WTC11 (cell line): ENCODE measurements around the gene SLC35F2. TPM values are rescaled to one million over a fixed set of nuclear protein-coding genes. Genes with fewer than 3 reads are reported as not detected.

Experiments
- ATAC-seq: fragments of 200-7000 bp; cut with Tn5 transposase; 2 replicates; pipeline ENCODE4 v1.10.0; 2021; ENCODE audit warnings: mild to moderate bottlenecking, moderate library complexity
- CTCF ChIA-PET: fragments of 300-600 bp; sonication (Branson Sonifier 250); formaldehyde crosslinking; loops from one replicate; lab custom pipeline; 2021; ENCODE audit warnings: antibody characterized with exemption; lab: Charles Lee
- POLR2A ChIA-PET: fragments of 350-600 bp; sonication (Branson Sonifier 250); formaldehyde crosslinking; loops from one replicate; lab custom pipeline; 2021; ENCODE audit warnings: antibody characterized with exemption; lab: Charles Lee
- DNase-seq: peaks from one replicate; pipeline ENCODE4 v3.0.0; 2021; ENCODE audit warnings: low spot score
- H3K27ac Mint-ChIP-seq: 2 replicates; pipeline ENCODE4 v1.8.0; 2021; ENCODE audit warnings: mixed read lengths
- H3K27me3 Mint-ChIP-seq: 2 replicates; pipeline ENCODE4 v1.8.0; 2021; ENCODE audit warnings: low read depth, mild to moderate bottlenecking, moderate library complexity, mixed read lengths
- H3K36me3 Mint-ChIP-seq: 2 replicates; pipeline ENCODE4 v1.8.0; 2021; ENCODE audit warnings: mixed read lengths
- H3K4me1 Mint-ChIP-seq: 2 replicates; pipeline ENCODE4 v1.8.0; 2022; ENCODE audit warnings: mixed read lengths
- H3K4me3 Mint-ChIP-seq: 2 replicates; pipeline ENCODE4 v1.8.0; 2021; ENCODE audit warnings: mild to moderate bottlenecking, moderate library complexity, mixed read lengths
- H3K9me3 Mint-ChIP-seq: 2 replicates; pipeline ENCODE4 v1.8.0; 2021; ENCODE audit warnings: mixed read lengths
- ATF2 ChIP-seq: sonication (generic); formaldehyde crosslinking; IDR thresholded peaks from 2 replicates; pipeline ENCODE4 v1.8.1; 2022; ENCODE audit warnings: low read depth, missing genetic modification reagents, borderline replicate concordance
- ATF6 ChIP-seq: sonication (generic); formaldehyde crosslinking; IDR thresholded peaks from 2 replicates; pipeline ENCODE4 v1.8.1; 2023; ENCODE audit warnings: mild to moderate bottlenecking, missing genetic modification reagents
- CREB1 ChIP-seq: sonication (generic); formaldehyde crosslinking; IDR thresholded peaks from 2 replicates; pipeline ENCODE4 v1.8.0; 2023; ENCODE audit warnings: mild to moderate bottlenecking, missing genetic modification reagents
- ESRRA ChIP-seq: sonication (generic); formaldehyde crosslinking; IDR thresholded peaks from 2 replicates; pipeline ENCODE4 v1.8.1; 2022; ENCODE audit warnings: mild to moderate bottlenecking, missing genetic modification reagents, borderline replicate concordance
- GTF2I ChIP-seq: fragments of 250-450 bp; sonication (Bioruptor Pico); conservative IDR thresholded peaks from 2 replicates; pipeline ENCODE4 v1.4.0; 2021; ENCODE audit warnings: mild to moderate bottlenecking
- KAT7 ChIP-seq: sonication (generic); formaldehyde crosslinking; IDR thresholded peaks from 2 replicates; pipeline ENCODE4 v1.8.1; 2023; ENCODE audit warnings: missing genetic modification reagents, mild to moderate bottlenecking, borderline replicate concordance
- NFYB ChIP-seq: sonication (generic); formaldehyde crosslinking; conservative IDR thresholded peaks from 2 replicates; pipeline ENCODE4 v1.8.0; 2022; ENCODE audit warnings: low read depth, missing genetic modification reagents
- NR3C1 ChIP-seq: sonication (generic); formaldehyde crosslinking; conservative IDR thresholded peaks from 2 replicates; pipeline ENCODE4 v1.8.1; 2023; ENCODE audit warnings: low read depth, mild to moderate bottlenecking, missing genetic modification reagents
- PRDM15 ChIP-seq: sonication (generic); formaldehyde crosslinking; IDR thresholded peaks from 2 replicates; pipeline ENCODE4 v1.8.0; 2022; ENCODE audit warnings: missing genetic modification reagents
- PREB ChIP-seq: sonication (generic); formaldehyde crosslinking; IDR thresholded peaks from 2 replicates; pipeline ENCODE4 v1.8.1; 2022; ENCODE audit warnings: mild to moderate bottlenecking, missing genetic modification reagents, moderate library complexity, borderline replicate concordance
- RELA ChIP-seq: sonication (generic); formaldehyde crosslinking; IDR thresholded peaks from 2 replicates; pipeline ENCODE4 v1.8.1; 2022; ENCODE audit warnings: missing genetic modification reagents, mild to moderate bottlenecking, borderline replicate concordance
- RORB ChIP-seq: fragments of 250-450 bp; sonication (Bioruptor Pico); IDR thresholded peaks from 2 replicates; pipeline ENCODE4 v1.9.0; 2021; ENCODE audit warnings: mild to moderate bottlenecking
- SMAD4 ChIP-seq: sonication (generic); formaldehyde crosslinking; IDR thresholded peaks from 2 replicates; pipeline ENCODE4 v1.8.0; 2022; ENCODE audit warnings: mild to moderate bottlenecking, missing genetic modification reagents
- SP1 ChIP-seq: sonication (generic); formaldehyde crosslinking; conservative IDR thresholded peaks from 2 replicates; pipeline ENCODE4 v1.8.1; 2022; ENCODE audit warnings: missing genetic modification reagents
- TEAD1 ChIP-seq: sonication (generic); formaldehyde crosslinking; IDR thresholded peaks from 2 replicates; pipeline ENCODE4 v1.8.0; 2022; ENCODE audit warnings: mild to moderate bottlenecking, missing genetic modification reagents
- TEAD4 ChIP-seq: sonication (generic); formaldehyde crosslinking; IDR thresholded peaks from 2 replicates; pipeline ENCODE4 v1.8.0; 2022; ENCODE audit warnings: mild to moderate bottlenecking, missing genetic modification reagents
- ZBTB21 ChIP-seq: sonication (generic); formaldehyde crosslinking; IDR thresholded peaks from 2 replicates; pipeline ENCODE4 v1.8.1; 2023; ENCODE audit warnings: mild to moderate bottlenecking, missing genetic modification reagents, borderline replicate concordance
- ZMAT4 ChIP-seq: fragments of 250-450 bp; sonication (Bioruptor Pico); IDR thresholded peaks from 2 replicates; pipeline ENCODE4 v1.9.0; 2021; ENCODE audit warnings: mild to moderate bottlenecking
- ZNF317 ChIP-seq: sonication (generic); formaldehyde crosslinking; IDR thresholded peaks from 2 replicates; pipeline ENCODE4 v1.8.1; 2023; ENCODE audit warnings: low read depth, mild to moderate bottlenecking, moderate library complexity, missing genetic modification reagents, borderline replicate concordance
- total RNA-seq: library from RNA; stranded (reverse); gene quantifications from 3 replicates; pipeline ENCODE4 v1.2.3, GENCODE V29; 2021

The SLC35F2 gene
- total RNA-seq, 1 experiment from 2014 or later = 27.1 TPM

GRCh38 chr11:107851704-107852310 is 6.8 kb downstream of the SLC35F2 start:
- H3K9me3 Mint-ChIP-seq = no peaks in the 10 kb centered on the region
- no peaks in the 10 kb centered on the region for H3K27me3 Mint-ChIP-seq
- H3K27ac Mint-ChIP-seq = no peak overlapping the region; the same call in 1 of the 2 replicates
- TF ChIP-seq PRDM15 (no peak), RELA (CRISPR knock-in tag) (no peak), ZNF317 (no peak), TEAD4 (CRISPR knock-in tag) (no peak)
- H3K36me3 Mint-ChIP-seq = no peaks in the 10 kb centered on the region
- ChIA-PET CTCF (no interaction called here), POLR2A (interaction anchor here (0.7 kb wide), 1 partner anchor 43 kb away, joined by 5 read pairs; no protein-coding TSS in a partner anchor)
- no peak; the same call in 1 of the 2 replicates for ATAC-seq
- no peak for DNase-seq
- no peak overlapping the region for H3K4me3 Mint-ChIP-seq
- peaks cover 28% of the 10 kb centered on the region for H3K4me1 Mint-ChIP-seq

- ATAC-seq = peak; percentile 28; the same call in 1 of the 2 replicates
- no peak for DNase-seq
- no peak overlapping the region for H3K27ac Mint-ChIP-seq
- no peak overlapping the region for H3K4me3 Mint-ChIP-seq
- peaks cover 27% of the 10 kb centered on the region for H3K4me1 Mint-ChIP-seq
- no peaks in the 10 kb centered on the region for H3K9me3 Mint-ChIP-seq
- TF ChIP-seq ZMAT4 (CRISPR knock-in tag) (no peak), SMAD4 (no peak), PREB (CRISPR knock-in tag) (no peak), NFYB (CRISPR knock-in tag) (no peak)
- H3K36me3 Mint-ChIP-seq = no peaks in the 10 kb centered on the region
- ChIA-PET POLR2A (no interaction called here), CTCF (interaction anchor here (1.1 kb wide), 1 partner anchor 33 kb away, joined by 3 read pairs; no protein-coding TSS in a partner anchor)
- H3K27me3 Mint-ChIP-seq = no peaks in the 10 kb centered on the region
These were observed 8.8 kb downstream of the SLC35F2 start for GRCh38 chr11:107849790-107850189.

GRCh38 chr11:107848345-107848744 is 10.2 kb downstream of the SLC35F2 start:
- no peak for DNase-seq
- no peak for ATAC-seq
- no peak overlapping the region for H3K27ac Mint-ChIP-seq
- H3K4me1 Mint-ChIP-seq = peaks cover 27% of the 10 kb centered on the region
- H3K36me3 Mint-ChIP-seq = no peaks in the 10 kb centered on the region
- no peak overlapping the region for H3K4me3 Mint-ChIP-seq
- POLR2A ChIA-PET = no interaction called here
- TF ChIP-seq ATF2 = no peak
- H3K9me3 Mint-ChIP-seq = no peaks in the 10 kb centered on the region
- CTCF ChIA-PET = interaction anchor here (1.4 kb wide), 1 partner anchor 159 kb away, joined by 3 read pairs; no protein-coding TSS in a partner anchor
- no peaks in the 10 kb centered on the region for H3K27me3 Mint-ChIP-seq

- CTCF ChIA-PET = no interaction called here
- H3K36me3 Mint-ChIP-seq = no peaks in the 10 kb centered on the region
- H3K9me3 Mint-ChIP-seq = no peaks in the 10 kb centered on the region
- ATAC-seq = no peak
- no peaks in the 10 kb centered on the region for H3K27me3 Mint-ChIP-seq
- POLR2A ChIA-PET = no interaction called here
- H3K4me1 Mint-ChIP-seq = peaks cover 27% of the 10 kb centered on the region
- H3K4me3 Mint-ChIP-seq = no peak overlapping the region
- no peak overlapping the region for H3K27ac Mint-ChIP-seq
- no peak for DNase-seq
- no peak for TF ChIP-seq NR3C1 (CRISPR knock-in tag)
- TF ChIP-seq ZMAT4 (CRISPR knock-in tag) = no peak
- no peak for TF ChIP-seq ESRRA
- no peak for TF ChIP-seq GTF2I (CRISPR knock-in tag)
- no peak for TF ChIP-seq CREB1 (CRISPR knock-in tag)
- TF ChIP-seq SP1 (CRISPR knock-in tag) = no peak
- no peak for TF ChIP-seq ATF6
- no peak for TF ChIP-seq TEAD1
- no peak for TF ChIP-seq KAT7 (CRISPR knock-in tag)
- no peak for TF ChIP-seq ZBTB21 (CRISPR knock-in tag)
- no peak for TF ChIP-seq RORB (CRISPR knock-in tag)
These were observed 11.4 kb downstream of the SLC35F2 start for GRCh38 chr11:107847184-107847583.
